Left lung (tissue), 10 donors: ENCODE measurements around the gene KLHL24. TPM values are rescaled to one million over a fixed set of nuclear protein-coding genes. Genes with fewer than 3 reads are reported as not detected.

Experiments used
- ATAC-seq: fragments of 200-7000 bp; cut with Tn5 transposase; one replicate; pipeline ENCODE4 v1.9.1; 2020; ENCODE audit warnings: moderate library complexity
- DNase-seq, 4 donors: peaks; one replicate each; pipeline ENCODE4 v3.0.0-alpha.2; 2013 to 2020
- H3K27ac ChIP-seq, 2 donors: fragments of 200-600 bp; sonication (generic) in 1 of 2; one replicate each; pipeline versions ENCODE4 v1.5.0 to v1.8.0; 2020 to 2021
- H3K27me3 ChIP-seq, 2 donors: fragments of 200-600 bp; sonication (generic) in 1 of 2; one replicate each; pipeline versions ENCODE4 v1.5.0 to v1.8.0; 2020 to 2021
- H3K36me3 ChIP-seq, 2 donors: fragments of 200-600 bp; sonication (generic) in 1 of 2; one replicate each; pipeline versions ENCODE4 v1.5.0 to v1.8.0; 2020 to 2021
- H3K4me1 ChIP-seq, 2 donors: fragments of 200-600 bp; one replicate each; pipeline ENCODE4 v1.8.0; 2021
- H3K4me3 ChIP-seq, 2 donors: fragments of 200-600 bp; sonication (generic) in 1 of 2; one replicate each; pipeline versions ENCODE4 v1.5.0 to v1.8.0; 2020 to 2021; ENCODE audit warnings: mild to moderate bottlenecking in 1 of 2
- H3K9me3 ChIP-seq, 2 donors: fragments of 200-600 bp; sonication (generic) in 1 of 2; one replicate each; pipeline versions ENCODE4 v1.5.0 to v1.8.0; 2020 to 2021
- CTCF ChIP-seq, 2 donors: fragments of 200-600 bp; sonication (generic) in 1 of 2; IDR thresholded peaks; one replicate each; pipeline versions ENCODE4 v1.5.0 to v1.8.0; 2021; ENCODE audit warnings: antibody characterized with exemption in 2 of 2
- intact Hi-C, 2 donors: fragments of 100-400 bp; cut with DNase I; formaldehyde crosslinking; loops; one replicate each; pipeline versions ENCODE4 v1.11.2 to v1.14.2; 2022
- polyA plus RNA-seq, 6 donors: library from polyadenylated mRNA; unstranded; fragments of 120-200 nt; gene quantifications; one replicate each; pipeline ENCODE4 v1.2.1, GENCODE V29; 2013; ENCODE audit not compliant: insufficient read length in 6 of 6
- total RNA-seq, 2 donors: library from RNA; stranded (reverse); fragmentation: NEBNext Ultra II Directional; extraction: Animal tissue kit (Norgen Biotek cat#: 25700); gene quantifications; one replicate each; pipeline ENCODE4 v1.2.1, GENCODE V29; 2021
- donor health status: DM: no; HTN: yes; CAD: no.
- donor health status: DM: no; HTN: no; CAD: no.

The KLHL24 gene
- total and polyA plus RNA-seq, 8 donors: 37.8 to 80.9 (median 48.3) TPM

GRCh38 chr3:183725387-183725786 is 90.0 kb downstream of the KLHL24 start:
- Histone ChIP-seq H3K4me3 (no peak overlapping the region), H3K9me3 (no peaks in the 10 kb centered on the region), H3K36me3 (peaks cover 0 to 97% of the 10 kb centered on the region in 2 donors), H3K27ac (no peak overlapping the region), H3K27me3 (no peaks in the 10 kb centered on the region), H3K4me1 (no peaks in the 10 kb centered on the region)
- intact Hi-C loops: no loop called here
- no peak for TF ChIP-seq CTCF (IDR thresholded peaks at IDR 0.05)
- DNase-seq (no peak), ATAC-seq (no peak)

GRCh38 chr3:183728204-183728603 is 92.8 kb downstream of the KLHL24 start:
- TF ChIP-seq CTCF (IDR thresholded peaks at IDR 0.05): no peak
- no peak for DNase-seq
- H3K27me3 ChIP-seq: no peaks in the 10 kb centered on the region
- intact Hi-C loops: no loop called here
- no peaks in the 10 kb centered on the region for H3K4me1 ChIP-seq
- ATAC-seq: no peak
- peaks cover 0 to 98% of the 10 kb centered on the region in 2 donors for H3K36me3 ChIP-seq
- H3K27ac ChIP-seq: no peak overlapping the region
- no peaks in the 10 kb centered on the region for H3K9me3 ChIP-seq
- no peak overlapping the region for H3K4me3 ChIP-seq

- DNase-seq: no peak
- Histone ChIP-seq H3K36me3 (peaks cover 0 to 95% of the 10 kb centered on the region in 2 donors), H3K4me1 (no peaks in the 10 kb centered on the region), H3K9me3 (no peaks in the 10 kb centered on the region), H3K27me3 (no peaks in the 10 kb centered on the region), H3K4me3 (no peak overlapping the region), H3K27ac (no peak overlapping the region)
- TF ChIP-seq CTCF (IDR thresholded peaks at IDR 0.05): no peak
- ATAC-seq: no peak
- intact Hi-C loops: no loop called here
These were observed 94.9 kb downstream of the KLHL24 start for GRCh38 chr3:183730361-183730760.

GRCh38 chr3:183731611-183732010 is 96.2 kb downstream of the KLHL24 start:
- no peak for TF ChIP-seq CTCF (IDR thresholded peaks at IDR 0.05)
- H3K36me3 ChIP-seq: peaks cover 0 to 95% of the 10 kb centered on the region in 2 donors
- no peaks in the 10 kb centered on the region for H3K9me3 ChIP-seq
- no peaks in the 10 kb centered on the region for H3K4me1 ChIP-seq
- intact Hi-C loops: no loop called here
- ATAC-seq: no peak
- H3K4me3 ChIP-seq: no peak overlapping the region
- no peak overlapping the region for H3K27ac ChIP-seq
- H3K27me3 ChIP-seq: no peaks in the 10 kb centered on the region
- DNase-seq: no peak

- no peaks in the 10 kb centered on the region for H3K27me3 ChIP-seq
- H3K9me3 ChIP-seq: no peaks in the 10 kb centered on the region
- intact Hi-C loops: no loop called here
- ATAC-seq: no peak
- TF ChIP-seq CTCF (IDR thresholded peaks at IDR 0.05): no peak
- H3K4me1 ChIP-seq: no peaks in the 10 kb centered on the region
- no peak overlapping the region for H3K4me3 ChIP-seq
- H3K36me3 ChIP-seq: peaks cover 0 to 91% of the 10 kb centered on the region in 2 donors
- H3K27ac ChIP-seq: no peak overlapping the region
- DNase-seq: no peak
These were observed 98.1 kb downstream of the KLHL24 start for GRCh38 chr3:183733553-183733952.

Other genes with a start within 250 kb of the KLHL24 start
- gene MCF2L2, start 207.0 kb upstream of the KLHL24 start, total RNA-seq: under 1 TPM; 0.41 to 0.52 TPM
- gene MCF2L2, start 207.0 kb upstream of the KLHL24 start, polyA plus RNA-seq: 1 to 10 TPM; 1.3 to 3.5 (median 2.6) TPM
- 10 to 100 TPM in 1 of 2 donors, 1 to 10 TPM in 1; 8.2 to 21.6 TPM for gene KLHL6, start 79.9 kb upstream of the KLHL24 start, total RNA-seq
- 1 to 10 TPM; 1.4 to 2.6 (median 1.9) TPM for gene KLHL6, start 79.9 kb upstream of the KLHL24 start, polyA plus RNA-seq
- 10 to 100 TPM; 28.4 to 32.4 TPM for gene YEATS2, start 62.2 kb downstream of the KLHL24 start, total RNA-seq
- 10 to 100 TPM; 39.9 to 48.8 (median 46.3) TPM for gene YEATS2, start 62.2 kb downstream of the KLHL24 start, polyA plus RNA-seq
- 1 to 10 TPM in 1 of 2 donors, under 1 TPM in 1; 0.38 to 1.2 TPM for gene MAP6D1, start 190.0 kb downstream of the KLHL24 start, total RNA-seq
- 1 to 10 TPM in 1 of 6 donors, under 1 TPM in 5; 0.55 to 2.2 (median 0.83) TPM for gene MAP6D1, start 190.0 kb downstream of the KLHL24 start, polyA plus RNA-seq
- gene PARL, start 249.3 kb downstream of the KLHL24 start, total RNA-seq: 10 to 100 TPM; 39.6 to 45.7 TPM
- gene PARL, start 249.3 kb downstream of the KLHL24 start, polyA plus RNA-seq: 10 to 100 TPM; 45.3 to 58.3 (median 52.6) TPM